ENCODE results near the gene MUC6.

GRCh38 chr11:1071571-1072115 lies 35.1 kb upstream of the MUC6 start:
- no peak for TF ChIP-seq CTCF (IDR thresholded peaks at IDR 0.05 in 2 of 3, conservative IDR thresholded peaks at IDR 0.05 in 1 of 3; ENCODE audit: control insufficient read depth in 2 of 3, extremely low read depth in 1 of 3, insufficient read depth in 1 of 3, low read depth in 3 of 3, low read length in 3 of 3)
- TF ChIP-seq, protein P1, sequence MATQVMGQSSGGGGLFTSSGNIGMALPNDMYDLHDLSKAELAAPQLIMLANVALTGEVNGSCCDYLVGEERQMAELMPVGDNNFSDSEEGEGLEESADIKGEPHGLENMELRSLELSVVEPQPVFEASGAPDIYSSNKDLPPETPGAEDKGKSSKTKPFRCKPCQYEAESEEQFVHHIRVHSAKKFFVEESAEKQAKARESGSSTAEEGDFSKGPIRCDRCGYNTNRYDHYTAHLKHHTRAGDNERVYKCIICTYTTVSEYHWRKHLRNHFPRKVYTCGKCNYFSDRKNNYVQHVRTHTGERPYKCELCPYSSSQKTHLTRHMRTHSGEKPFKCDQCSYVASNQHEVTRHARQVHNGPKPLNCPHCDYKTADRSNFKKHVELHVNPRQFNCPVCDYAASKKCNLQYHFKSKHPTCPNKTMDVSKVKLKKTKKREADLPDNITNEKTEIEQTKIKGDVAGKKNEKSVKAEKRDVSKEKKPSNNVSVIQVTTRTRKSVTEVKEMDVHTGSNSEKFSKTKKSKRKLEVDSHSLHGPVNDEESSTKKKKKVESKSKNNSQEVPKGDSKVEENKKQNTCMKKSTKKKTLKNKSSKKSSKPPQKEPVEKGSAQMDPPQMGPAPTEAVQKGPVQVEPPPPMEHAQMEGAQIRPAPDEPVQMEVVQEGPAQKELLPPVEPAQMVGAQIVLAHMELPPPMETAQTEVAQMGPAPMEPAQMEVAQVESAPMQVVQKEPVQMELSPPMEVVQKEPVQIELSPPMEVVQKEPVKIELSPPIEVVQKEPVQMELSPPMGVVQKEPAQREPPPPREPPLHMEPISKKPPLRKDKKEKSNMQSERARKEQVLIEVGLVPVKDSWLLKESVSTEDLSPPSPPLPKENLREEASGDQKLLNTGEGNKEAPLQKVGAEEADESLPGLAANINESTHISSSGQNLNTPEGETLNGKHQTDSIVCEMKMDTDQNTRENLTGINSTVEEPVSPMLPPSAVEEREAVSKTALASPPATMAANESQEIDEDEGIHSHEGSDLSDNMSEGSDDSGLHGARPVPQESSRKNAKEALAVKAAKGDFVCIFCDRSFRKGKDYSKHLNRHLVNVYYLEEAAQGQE (IDR thresholded peaks at IDR 0.05; ENCODE audit: low read depth, low read length), result no peak
- TF ChIP-seq, protein P2, sequence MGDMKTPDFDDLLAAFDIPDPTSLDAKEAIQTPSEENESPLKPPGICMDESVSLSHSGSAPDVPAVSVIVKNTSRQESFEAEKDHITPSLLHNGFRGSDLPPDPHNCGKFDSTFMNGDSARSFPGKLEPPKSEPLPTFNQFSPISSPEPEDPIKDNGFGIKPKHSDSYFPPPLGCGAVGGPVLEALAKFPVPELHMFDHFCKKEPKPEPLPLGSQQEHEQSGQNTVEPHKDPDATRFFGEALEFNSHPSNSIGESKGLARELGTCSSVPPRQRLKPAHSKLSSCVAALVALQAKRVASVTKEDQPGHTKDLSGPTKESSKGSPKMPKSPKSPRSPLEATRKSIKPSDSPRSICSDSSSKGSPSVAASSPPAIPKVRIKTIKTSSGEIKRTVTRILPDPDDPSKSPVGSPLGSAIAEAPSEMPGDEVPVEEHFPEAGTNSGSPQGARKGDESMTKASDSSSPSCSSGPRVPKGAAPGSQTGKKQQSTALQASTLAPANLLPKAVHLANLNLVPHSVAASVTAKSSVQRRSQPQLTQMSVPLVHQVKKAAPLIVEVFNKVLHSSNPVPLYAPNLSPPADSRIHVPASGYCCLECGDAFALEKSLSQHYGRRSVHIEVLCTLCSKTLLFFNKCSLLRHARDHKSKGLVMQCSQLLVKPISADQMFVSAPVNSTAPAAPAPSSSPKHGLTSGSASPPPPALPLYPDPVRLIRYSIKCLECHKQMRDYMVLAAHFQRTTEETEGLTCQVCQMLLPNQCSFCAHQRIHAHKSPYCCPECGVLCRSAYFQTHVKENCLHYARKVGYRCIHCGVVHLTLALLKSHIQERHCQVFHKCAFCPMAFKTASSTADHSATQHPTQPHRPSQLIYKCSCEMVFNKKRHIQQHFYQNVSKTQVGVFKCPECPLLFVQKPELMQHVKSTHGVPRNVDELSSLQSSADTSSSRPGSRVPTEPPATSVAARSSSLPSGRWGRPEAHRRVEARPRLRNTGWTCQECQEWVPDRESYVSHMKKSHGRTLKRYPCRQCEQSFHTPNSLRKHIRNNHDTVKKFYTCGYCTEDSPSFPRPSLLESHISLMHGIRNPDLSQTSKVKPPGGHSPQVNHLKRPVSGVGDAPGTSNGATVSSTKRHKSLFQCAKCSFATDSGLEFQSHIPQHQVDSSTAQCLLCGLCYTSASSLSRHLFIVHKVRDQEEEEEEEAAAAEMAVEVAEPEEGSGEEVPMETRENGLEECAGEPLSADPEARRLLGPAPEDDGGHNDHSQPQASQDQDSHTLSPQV (IDR thresholded peaks at IDR 0.05), result no peak
- TF ChIP-seq, protein P3, sequence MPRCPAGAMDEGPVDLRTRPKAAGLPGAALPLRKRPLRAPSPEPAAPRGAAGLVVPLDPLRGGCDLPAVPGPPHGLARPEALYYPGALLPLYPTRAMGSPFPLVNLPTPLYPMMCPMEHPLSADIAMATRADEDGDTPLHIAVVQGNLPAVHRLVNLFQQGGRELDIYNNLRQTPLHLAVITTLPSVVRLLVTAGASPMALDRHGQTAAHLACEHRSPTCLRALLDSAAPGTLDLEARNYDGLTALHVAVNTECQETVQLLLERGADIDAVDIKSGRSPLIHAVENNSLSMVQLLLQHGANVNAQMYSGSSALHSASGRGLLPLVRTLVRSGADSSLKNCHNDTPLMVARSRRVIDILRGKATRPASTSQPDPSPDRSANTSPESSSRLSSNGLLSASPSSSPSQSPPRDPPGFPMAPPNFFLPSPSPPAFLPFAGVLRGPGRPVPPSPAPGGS (IDR thresholded peaks at IDR 0.05; ENCODE audit: borderline replicate concordance, insufficient read depth, low read depth, low read length, poor library complexity, severe bottlenecking), result no peak
- no peak for TF ChIP-seq MEF2A (IDR thresholded peaks at IDR 0.05; ENCODE audit: insufficient read depth, low read depth, low read length)
- TF ChIP-seq RAD21 (IDR thresholded peaks at IDR 0.05; ENCODE audit: insufficient read depth, low read depth, low read length), result no peak
